HG02973 (cell line): Measurements from ENCODE around the gene ZNF646.

Experiments
- ATAC-seq: cut with Tn5 transposase; IDR thresholded peaks from one replicate; pipeline ENCODE4 v1.9.1; 2021; ENCODE audit warnings: moderate library complexity; ENCODE audit not compliant: unreplicated experiment

ZNF646 gene

GRCh38 chr16:31130899-31131298, 56.7 kb downstream of the ZNF646 start:
- no peak for ATAC-seq

GRCh38 chr16:31131416-31131815, 57.2 kb downstream of the ZNF646 start:
- no peak for ATAC-seq

GRCh38 chr16:31131841-31132271, 57.6 kb downstream of the ZNF646 start:
- ATAC-seq = no peak

GRCh38 chr16:31132303-31132979, 58.2 kb downstream of the ZNF646 start:
- ATAC-seq = no peak

GRCh38 chr16:31133046-31133501, 58.9 kb downstream of the ZNF646 start:
- no peak for ATAC-seq
